ENCODE results near the gene CDK8. TPM values are rescaled to one million over a fixed set of nuclear protein-coding genes. Genes with fewer than 3 reads are reported as not detected.

CDK8 gene
- polyA plus RNA-seq, 3 donors, result 3.0 to 10.9 (median 3.3) TPM

GRCh38 chr13:26411206-26411605 is 157.3 kb downstream of the CDK8 start:
- no CpG with 5 or more reads among the region's 3 CpGs for WGBS (ENCODE audit: insufficient coverage)

DNA sequence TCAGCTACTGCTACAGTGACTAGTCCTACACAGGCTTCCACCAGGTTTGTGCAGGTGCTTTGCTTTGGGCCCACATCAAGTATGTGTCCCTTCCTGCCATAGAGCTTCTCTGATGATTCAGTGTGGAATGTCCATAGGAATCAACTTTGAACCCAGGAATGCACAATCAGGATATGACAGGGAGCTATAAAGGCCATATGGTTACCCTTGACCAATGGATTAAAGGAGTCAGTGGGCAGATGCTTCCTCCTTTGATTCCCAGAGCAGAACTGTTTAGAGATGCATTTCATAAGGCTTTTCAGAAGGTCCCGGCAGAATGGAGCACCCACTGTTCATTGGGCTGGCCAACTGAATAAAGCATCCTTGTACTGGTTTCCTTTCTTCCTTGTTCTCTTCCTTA is 158.3 kb downstream of the CDK8 start:
- Mint-ChIP-seq H3K4me3 (no peak overlapping the region), H3K27me3 (ENCODE audit: low read depth in 3 of 3) (peaks cover 0 to 3% (median 1%) of the 10 kb centered on the region in 3 donors), H3K9me3 (peaks cover 0 to 7% (median under 1%) of the 10 kb centered on the region in 7 donors), H3K36me3 (peaks cover 5 to 7% of the 10 kb centered on the region in 2 donors), H3K27ac (no peak overlapping the region), H3K4me1 (no peaks in the 10 kb centered on the region)
- Histone ChIP-seq H3K4me2 (replicated peaks; ENCODE audit: extremely low read depth, low read length, poor library complexity, severe bottlenecking) (no peak overlapping the region), H4K20me1 (ENCODE audit: insufficient read depth, low read length) (no peaks in the 10 kb centered on the region), H3K4me1 (ENCODE audit: control insufficient read depth in 1 of 2, insufficient read depth in 2 of 2, low read length in 2 of 2) (no peaks in the 10 kb centered on the region), H3K9me3 (replicated peaks in 1 of 2; ENCODE audit: control insufficient read depth in 1 of 2, insufficient read depth in 1 of 2, low read length in 2 of 2) (no peaks in the 10 kb centered on the region), H3K27me3 (ENCODE audit: control insufficient read depth in 2 of 2, insufficient read depth in 2 of 2, low read length in 2 of 2) (no peaks in the 10 kb centered on the region), H3K79me2 (ENCODE audit: insufficient read depth, low read length) (no peaks in the 10 kb centered on the region), H3K27ac (ENCODE audit: low read depth in 1 of 2, low read length in 2 of 2) (no peak overlapping the region), H3K4me3 (replicated peaks in 1 of 3; ENCODE audit: low read depth in 2 of 3, low read length in 3 of 3) (no peak overlapping the region), H3K9ac (ENCODE audit: insufficient read depth, low read length, poor library complexity, severe bottlenecking) (no peak overlapping the region), H2AFZ (ENCODE audit: insufficient read depth, low read depth, low read length, poor library complexity, severe bottlenecking) (no peak overlapping the region), H3K36me3 (replicated peaks in 1 of 2; ENCODE audit: control insufficient read depth in 1 of 2, insufficient read depth in 2 of 2, low read length in 2 of 2) (no peaks in the 10 kb centered on the region)
- no peak for DNase-seq
- WGBS (ENCODE audit: insufficient coverage), result no CpG with 5 or more reads among the region's 1 CpG
- intact Hi-C loops (cut with micrococcal nuclease), result no loop called here
- no peak for TF ChIP-seq CTCF (IDR thresholded peaks at IDR 0.05)

More at GRCh38 chr13:26411206-26411605, 157.3 kb downstream of the CDK8 start:
- Histone ChIP-seq H4K20me1 (ENCODE audit: insufficient read depth, low read length) (no peaks in the 10 kb centered on the region), H3K9ac (ENCODE audit: insufficient read depth, low read length, poor library complexity, severe bottlenecking) (no peak overlapping the region), H3K4me3 (replicated peaks in 1 of 3; ENCODE audit: low read depth in 2 of 3, low read length in 3 of 3) (no peak overlapping the region), H2AFZ (ENCODE audit: insufficient read depth, low read depth, low read length, poor library complexity, severe bottlenecking) (no peak overlapping the region), H3K4me2 (replicated peaks; ENCODE audit: extremely low read depth, low read length, poor library complexity, severe bottlenecking) (no peak overlapping the region), H3K36me3 (replicated peaks in 1 of 2; ENCODE audit: control insufficient read depth in 1 of 2, insufficient read depth in 2 of 2, low read length in 2 of 2) (peaks cover 0 to 3% of the 10 kb centered on the region in 2 donors), H3K9me3 (replicated peaks in 1 of 2; ENCODE audit: control insufficient read depth in 1 of 2, insufficient read depth in 1 of 2, low read length in 2 of 2) (no peaks in the 10 kb centered on the region), H3K79me2 (ENCODE audit: insufficient read depth, low read length) (no peaks in the 10 kb centered on the region), H3K27me3 (ENCODE audit: control insufficient read depth in 2 of 2, insufficient read depth in 2 of 2, low read length in 2 of 2) (no peaks in the 10 kb centered on the region), H3K4me1 (ENCODE audit: control insufficient read depth in 1 of 2, insufficient read depth in 2 of 2, low read length in 2 of 2) (no peaks in the 10 kb centered on the region), H3K27ac (ENCODE audit: low read depth in 1 of 2, low read length in 2 of 2) (no peak overlapping the region)
- Mint-ChIP-seq H3K27ac (peak overlapping the region in 1 of 7 donors; percentile 8), H3K36me3 (peaks cover 9 to 14% of the 10 kb centered on the region in 2 donors), H3K4me1 (no peaks in the 10 kb centered on the region), H3K9me3 (peaks cover 0 to 7% (median 2%) of the 10 kb centered on the region in 7 donors), H3K27me3 (ENCODE audit: low read depth in 3 of 3) (peaks cover under 1 to 3% (median 2%) of the 10 kb centered on the region in 3 donors), H3K4me3 (no peak overlapping the region)
- DNase-seq, result no peak
- TF ChIP-seq CTCF (IDR thresholded peaks at IDR 0.05), result no peak
- intact Hi-C loops (cut with micrococcal nuclease), result no loop called here
